ENCODE data around the gene ZNF496. TPM values are rescaled to one million over a fixed set of nuclear protein-coding genes. Genes with fewer than 3 reads are reported as not detected.

The ZNF496 gene
- total and polyA plus RNA-seq, 2 of the 4 experiments (the other 2 are of a cell fraction) = 11.7 to 16.2 TPM

DNA sequence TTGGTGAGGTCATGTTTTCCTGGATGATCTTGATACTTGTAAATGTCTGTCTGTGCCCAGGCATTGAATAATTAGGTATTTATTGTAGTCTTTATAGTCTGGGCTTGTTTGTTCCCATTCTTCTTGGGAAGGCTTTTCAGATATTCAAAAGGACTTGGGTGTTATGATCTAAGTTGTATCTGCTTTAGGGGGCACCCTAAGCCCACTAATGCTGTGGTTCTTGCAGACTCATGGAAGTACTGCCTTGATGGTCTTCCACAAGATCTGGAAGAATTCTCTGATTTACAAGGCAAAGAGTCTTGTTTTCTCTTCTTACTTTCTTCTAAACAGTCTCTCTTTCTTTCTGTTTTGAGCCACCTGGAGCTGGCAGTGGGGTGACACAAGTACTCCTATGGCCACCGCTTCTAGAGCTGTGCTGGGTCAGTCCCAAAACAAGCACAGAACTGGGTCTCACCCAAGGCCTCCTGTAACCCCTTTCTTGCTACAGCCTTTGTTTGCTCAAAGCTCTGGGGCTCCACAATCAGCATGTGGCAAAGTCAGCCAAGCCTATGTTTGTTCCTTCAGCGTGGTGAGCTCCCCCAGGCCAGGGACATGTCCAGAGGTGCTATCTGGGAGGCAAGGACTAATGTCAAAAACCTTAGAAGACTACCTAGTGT is 63.1 kb downstream of the ZNF496 start:
- Histone ChIP-seq H3K36me3 (ENCODE audit: control insufficient read depth, insufficient read depth, low read length) (no peaks in the 10 kb centered on the region), H3K27ac (ENCODE audit: insufficient read depth, low read length) (no peak overlapping the region), H3K23ac (ENCODE audit: low read depth, low read length) (no peak overlapping the region), H2BK120ac (ENCODE audit: low read depth, low read length) (no peak overlapping the region), H3K9ac (ENCODE audit: low read depth, low read length) (no peak overlapping the region), H3K9me1 (ENCODE audit: insufficient read depth, low read length) (no peaks in the 10 kb centered on the region), H2BK20ac (ENCODE audit: low read depth, low read length) (no peak overlapping the region), H4K91ac (ENCODE audit: insufficient read depth, low read depth, low read length) (no peak overlapping the region), H3K79me1 (ENCODE audit: low read depth in 1 of 2, low read length in 2 of 2) (no peaks in the 10 kb centered on the region), H3K4ac (ENCODE audit: low read depth, low read length) (no peak overlapping the region), H2AK9ac (replicated peaks; ENCODE audit: low read depth, low read length, poor library complexity) (no peak overlapping the region), H4K20me1 (ENCODE audit: insufficient read depth, low read length) (no peaks in the 10 kb centered on the region), H4K5ac (ENCODE audit: low read depth, low read length) (no peak overlapping the region), H4K8ac (ENCODE audit: low read depth in 2 of 2, low read length in 2 of 2) (no peak overlapping the region), H2AK5ac (ENCODE audit: low read depth, low read length) (no peak overlapping the region), H2BK15ac (ENCODE audit: low read depth, low read length) (no peak overlapping the region), H2BK5ac (ENCODE audit: low read depth, low read length, poor library complexity, severe bottlenecking) (no peak overlapping the region), H3K27me3 (ENCODE audit: control insufficient read depth, insufficient read depth, low read length) (no peaks in the 10 kb centered on the region), H3K4me2 (ENCODE audit: low read depth, low read length) (no peak overlapping the region), H2AFZ (replicated peaks; ENCODE audit: low read length, poor library complexity) (no peak overlapping the region), H3K4me1 (ENCODE audit: control insufficient read depth, insufficient read depth, low read length) (no peaks in the 10 kb centered on the region), H3K56ac (ENCODE audit: extremely low read depth, insufficient read depth, low read length) (no peak overlapping the region), H3K18ac (ENCODE audit: low read depth, low read length) (no peak overlapping the region), H3K9me3 (ENCODE audit: control insufficient read depth, insufficient read depth, low read length) (no peaks in the 10 kb centered on the region), H3K4me3 (ENCODE audit: insufficient read depth, low read depth, low read length) (no peak overlapping the region), H3K14ac (replicated peaks; ENCODE audit: low read depth, low read length) (no peak overlapping the region)
- TF ChIP-seq RAD21 (IDR thresholded peaks at IDR 0.05; ENCODE audit: low read length) (peak; percentile 19), RCOR1 (IDR thresholded peaks at IDR 0.05; ENCODE audit: insufficient replicate concordance, low read length) (no peak)
- WGBS, 2 experiments (ENCODE audit: extremely low coverage in 2 of 2, insufficient read length in 1 of 2) = no CpG with 5 or more reads among the region's 2 CpGs
- dilution Hi-C loops (cut with HindIII; ENCODE audit: low sequenced_read_pairs, unreplicated experiment) = no loop called here
- in situ Hi-C loops (cut with MboI; ENCODE audit: low sequenced_read_pairs) = no loop called here
- intact Hi-C loops (cut with micrococcal nuclease) = no loop called here
- CTCF ChIA-PET = no interaction called here
- no TSS peak for BruUV-seq (replicated peaks)
- ATAC-seq (ENCODE audit: low read depth) = no peak
- DNase-seq = peak; percentile 13
- POLR2A ChIA-PET (ENCODE audit: unreplicated experiment) = no interaction called here
